Endothelial cell of umbilical vein (primary cell): ENCODE measurements around the gene NDUFAF8. TPM values are rescaled to one million over a fixed set of nuclear protein-coding genes. Genes with fewer than 3 reads are reported as not detected.

Experiments
- BruUV-seq: library from RNA; stranded (reverse); fragments of 400-500 nt; replicated peaks from 2 replicates; lab custom pipeline; 2021; lab: Mats Ljungman, UMichigan
- CTCF ChIA-PET: fragments of 300-600, 350-600 bp; sonication (Branson Sonifier 250); formaldehyde crosslinking; loops from one replicate; lab custom pipeline; 2021; ENCODE audit warnings: antibody characterized with exemption, inconsistent platforms; lab: Charles Lee
- POLR2A ChIA-PET: fragments of 300-600, 350-600 bp; sonication (Branson Sonifier 250); formaldehyde crosslinking; loops from one replicate; lab custom pipeline; 2021; ENCODE audit warnings: antibody characterized with exemption, inconsistent platforms; lab: Charles Lee
- DNase-seq: peaks from one replicate; pipeline ENCODE4 v3.0.0-alpha.2; 2011; ENCODE audit warnings: low read depth, low spot score
- FAIRE-seq: peaks from 2 replicates; lab custom pipeline; 2011; peaks lifted over from hg19 to GRCh38; lab: Jason Lieb, UNC
- H2AFZ ChIP-seq: 2 replicates; pipeline ENCODE4 v1.6.0; 2012; ENCODE audit warnings: low read depth, low read length, control low read depth, inconsistent platforms
- H3K27ac ChIP-seq: 2 replicates; pipeline ENCODE4 v1.5.1; 2011; ENCODE audit warnings: low read depth, mild to moderate bottlenecking, control low read depth, low read length, moderate library complexity; ENCODE audit not compliant: insufficient read depth
- H3K27me3 ChIP-seq, 2 experiments: 2 replicates each; pipeline versions ENCODE4 v1.6.0 to v1.6.1; 2011; ENCODE audit warnings: low read length in 2 of 2, mixed read lengths in 1 of 2; ENCODE audit not compliant: control insufficient read depth in 2 of 2, insufficient read depth in 2 of 2
- H3K36me3 ChIP-seq, 2 experiments: 2 replicates in 1 of 2; 3 replicates in 1 of 2; pipeline ENCODE4 v1.5.1; 2011; ENCODE audit warnings: low read length in 2 of 2, mild to moderate bottlenecking in 1 of 2, moderate library complexity in 1 of 2; ENCODE audit not compliant: control insufficient read depth in 2 of 2, insufficient read depth in 2 of 2; ENCODE audit errors: extremely low read depth in 1 of 2
- H3K4me1 ChIP-seq: 3 replicates; pipeline ENCODE4 v1.5.1; 2011; ENCODE audit warnings: mild to moderate bottlenecking, low read length; ENCODE audit not compliant: control insufficient read depth, insufficient read depth; ENCODE audit errors: extremely low read depth
- H3K4me2 ChIP-seq: 2 replicates; pipeline ENCODE4 v1.6.1; 2011; ENCODE audit warnings: low read length, control low read depth, mixed read lengths; ENCODE audit not compliant: insufficient read depth
- H3K4me3 ChIP-seq, 3 experiments: fragments of 200-600 bp in 1 of 3; sonication (generic), shearing (Covaris generic) in 1 of 3; replicated peaks in 1 of 3; 2 replicates each; pipeline ENCODE4 v1.5.1; 2011 to 2016; ENCODE audit warnings: control low read depth in 3 of 3, low read length in 3 of 3, mild to moderate bottlenecking in 2 of 3, inconsistent platforms in 1 of 3, low read depth in 1 of 3, moderate library complexity in 1 of 3; ENCODE audit not compliant: insufficient read depth in 1 of 3
- H3K79me2 ChIP-seq: 2 replicates; pipeline ENCODE4 v1.6.0; 2012; ENCODE audit warnings: low read length, inconsistent platforms; ENCODE audit not compliant: control insufficient read depth, insufficient read depth
- H3K9ac ChIP-seq: replicated peaks from 2 replicates; pipeline ENCODE3; 2011; ENCODE audit warnings: low read length, control low read depth; ENCODE audit not compliant: insufficient read depth; ENCODE audit errors: extremely low read depth
- H3K9me1 ChIP-seq: replicated peaks from 3 replicates; pipeline ENCODE4 v1.6.0; 2011; ENCODE audit warnings: mild to moderate bottlenecking, low read length; ENCODE audit not compliant: control insufficient read depth, insufficient read depth; ENCODE audit errors: extremely low read depth
- H3K9me3 ChIP-seq: replicated peaks from 2 replicates; pipeline ENCODE4 v1.5.1; 2012; ENCODE audit warnings: low read length, inconsistent platforms; ENCODE audit not compliant: control insufficient read depth, insufficient read depth
- H4K20me1 ChIP-seq: replicated peaks from 2 replicates; pipeline ENCODE3; 2011; ENCODE audit warnings: mild to moderate bottlenecking, low read length; ENCODE audit not compliant: control insufficient read depth, insufficient read depth; ENCODE audit errors: extremely low read depth
- CTCF ChIP-seq, 2 donors: IDR thresholded peaks; 1 replicate in 1 of 2; 2 replicates in 1 of 2; pipeline ENCODE4 v1.5.1; 2011; ENCODE audit warnings: low read length in 2 of 2, mild to moderate bottlenecking in 2 of 2, moderate library complexity in 2 of 2, control low read depth in 1 of 2, inconsistent platforms in 1 of 2, low read depth in 1 of 2; ENCODE audit not compliant: insufficient read depth in 1 of 2; ENCODE audit errors: extremely low read depth in 1 of 2
- EZH2 ChIP-seq: IDR thresholded peaks from 2 replicates; pipeline ENCODE4 v1.6.1; 2012; ENCODE audit warnings: borderline replicate concordance, low read depth, mild to moderate bottlenecking, moderate library complexity, low read length, inconsistent platforms; ENCODE audit not compliant: severe bottlenecking
- FOS ChIP-seq: IDR thresholded peaks from 2 replicates; pipeline ENCODE4 v1.6.1; 2011; ENCODE audit warnings: mild to moderate bottlenecking, low read length, moderate library complexity, borderline replicate concordance; ENCODE audit not compliant: insufficient read depth
- GATA2 ChIP-seq: IDR thresholded peaks from 2 replicates; pipeline ENCODE4 v1.7.0; 2011; ENCODE audit warnings: low read depth, mild to moderate bottlenecking, moderate library complexity, mixed read lengths, low read length; ENCODE audit not compliant: insufficient read length, insufficient read depth
- JUN ChIP-seq: IDR thresholded peaks from 2 replicates; pipeline ENCODE4 v1.6.1; 2011; ENCODE audit warnings: borderline replicate concordance, low read depth; ENCODE audit not compliant: insufficient read length, insufficient read depth
- MAX ChIP-seq: IDR thresholded peaks from 2 replicates; pipeline ENCODE4 v1.6.1; 2011; ENCODE audit not compliant: insufficient read depth, insufficient read length
- MYC ChIP-seq: IDR thresholded peaks from one replicate; pipeline ENCODE4 v1.6.1; 2011; ENCODE audit warnings: mild to moderate bottlenecking, low read depth, low read length
- POLR2A ChIP-seq: IDR thresholded peaks from 2 replicates; pipeline ENCODE4 v1.6.1; 2012; ENCODE audit warnings: low read depth, mild to moderate bottlenecking, control low read depth, low read length
- POLR2AphosphoS5 ChIP-seq: IDR thresholded peaks from 2 replicates; pipeline ENCODE4 v1.6.1; 2012; ENCODE audit warnings: low read depth, mild to moderate bottlenecking, control low read depth, low read length, moderate library complexity; ENCODE audit not compliant: insufficient read depth
- dilution Hi-C: fragments of 300-500 bp; cut with MboI; formaldehyde crosslinking; loops from one replicate; pipeline ENCODE4 v1.15.0; 2019; ENCODE audit warnings: low sequenced_read_pairs; ENCODE audit not compliant: extremely low pct_ligation_motif_present
- intact Hi-C: fragments of 100-400 bp; cut with micrococcal nuclease; formaldehyde crosslinking; loops from one replicate; pipeline ENCODE4 v1.10.0; 2022
- polyA plus RNA-seq, 4 experiments: library from polyadenylated mRNA; depleted of rRNA in 3 of 4; stranded (reverse) in 3 of 4; unstranded in 1 of 4; fragments of >200 nt; gene quantifications; 2 replicates each; pipeline versions ENCODE4 v1.2.1 to v1.2.3, GENCODE V29; 2011 to 2012; ENCODE audit warnings: missing spikeins in 1 of 4
- total RNA-seq: library from RNA; stranded (reverse); gene quantifications from 2 replicates; pipeline ENCODE4 v1.2.3, GENCODE V29; 2021

Gene NDUFAF8
- total and polyA plus RNA-seq, 2 donors (not counting 3 experiments of a cell fraction or from before 2014, with no cell fraction given): 61.5 to 83.9 TPM

GRCh38 chr17:81236784-81237183, 2.3 kb upstream of the NDUFAF8 start:
- no peaks in the 10 kb centered on the region for H3K9me1 ChIP-seq
- H3K4me1 ChIP-seq: peaks cover 6% of the 10 kb centered on the region
- no peak overlapping the region for H3K27ac ChIP-seq
- peaks cover 20% of the 10 kb centered on the region for H3K79me2 ChIP-seq
- no peaks in the 10 kb centered on the region for H3K9me3 ChIP-seq
- no peak overlapping the region for H3K9ac ChIP-seq
- dilution Hi-C loops: no loop called here
- intact Hi-C loops: no loop called here
- no peak for DNase-seq
- no peak for TF ChIP-seq GATA2
- TF ChIP-seq MAX: no peak
- no peak for TF ChIP-seq EZH2
- TF ChIP-seq FOS: no peak
- no peak for TF ChIP-seq POLR2AphosphoS5
- no peak for TF ChIP-seq MYC
- no peak for TF ChIP-seq CTCF (IDR thresholded peaks at IDR 0.05; ENCODE audit: extremely low read depth in 1 of 2, insufficient read depth in 1 of 2, low read depth in 1 of 2, low read length in 2 of 2)
- TF ChIP-seq POLR2A: no peak
- TF ChIP-seq JUN: no peak
- BruUV-seq: no TSS peak
- ChIA-PET CTCF (no interaction called here), POLR2A (no interaction called here)
- H3K36me3 ChIP-seq: peaks cover 0 to 25% of the 10 kb centered on the region in 2 experiments
- H3K4me3 ChIP-seq: no peak overlapping the region
- no peaks in the 10 kb centered on the region for H3K27me3 ChIP-seq
- H4K20me1 ChIP-seq: no peaks in the 10 kb centered on the region
- FAIRE-seq: no peak
- H2AFZ ChIP-seq: no peak overlapping the region
- no peak overlapping the region for H3K4me2 ChIP-seq
